Measurements from ENCODE around the gene NEMP1. TPM values are rescaled to one million over a fixed set of nuclear protein-coding genes. Genes with fewer than 3 reads are reported as not detected.

Gene NEMP1
- total and polyA plus RNA-seq, 2 of the 13 experiments (the other 11 are each of a cell fraction or from before 2014, with no cell fraction given): 11.4 to 12.9 TPM

- TF ChIP-seq, protein P1, sequence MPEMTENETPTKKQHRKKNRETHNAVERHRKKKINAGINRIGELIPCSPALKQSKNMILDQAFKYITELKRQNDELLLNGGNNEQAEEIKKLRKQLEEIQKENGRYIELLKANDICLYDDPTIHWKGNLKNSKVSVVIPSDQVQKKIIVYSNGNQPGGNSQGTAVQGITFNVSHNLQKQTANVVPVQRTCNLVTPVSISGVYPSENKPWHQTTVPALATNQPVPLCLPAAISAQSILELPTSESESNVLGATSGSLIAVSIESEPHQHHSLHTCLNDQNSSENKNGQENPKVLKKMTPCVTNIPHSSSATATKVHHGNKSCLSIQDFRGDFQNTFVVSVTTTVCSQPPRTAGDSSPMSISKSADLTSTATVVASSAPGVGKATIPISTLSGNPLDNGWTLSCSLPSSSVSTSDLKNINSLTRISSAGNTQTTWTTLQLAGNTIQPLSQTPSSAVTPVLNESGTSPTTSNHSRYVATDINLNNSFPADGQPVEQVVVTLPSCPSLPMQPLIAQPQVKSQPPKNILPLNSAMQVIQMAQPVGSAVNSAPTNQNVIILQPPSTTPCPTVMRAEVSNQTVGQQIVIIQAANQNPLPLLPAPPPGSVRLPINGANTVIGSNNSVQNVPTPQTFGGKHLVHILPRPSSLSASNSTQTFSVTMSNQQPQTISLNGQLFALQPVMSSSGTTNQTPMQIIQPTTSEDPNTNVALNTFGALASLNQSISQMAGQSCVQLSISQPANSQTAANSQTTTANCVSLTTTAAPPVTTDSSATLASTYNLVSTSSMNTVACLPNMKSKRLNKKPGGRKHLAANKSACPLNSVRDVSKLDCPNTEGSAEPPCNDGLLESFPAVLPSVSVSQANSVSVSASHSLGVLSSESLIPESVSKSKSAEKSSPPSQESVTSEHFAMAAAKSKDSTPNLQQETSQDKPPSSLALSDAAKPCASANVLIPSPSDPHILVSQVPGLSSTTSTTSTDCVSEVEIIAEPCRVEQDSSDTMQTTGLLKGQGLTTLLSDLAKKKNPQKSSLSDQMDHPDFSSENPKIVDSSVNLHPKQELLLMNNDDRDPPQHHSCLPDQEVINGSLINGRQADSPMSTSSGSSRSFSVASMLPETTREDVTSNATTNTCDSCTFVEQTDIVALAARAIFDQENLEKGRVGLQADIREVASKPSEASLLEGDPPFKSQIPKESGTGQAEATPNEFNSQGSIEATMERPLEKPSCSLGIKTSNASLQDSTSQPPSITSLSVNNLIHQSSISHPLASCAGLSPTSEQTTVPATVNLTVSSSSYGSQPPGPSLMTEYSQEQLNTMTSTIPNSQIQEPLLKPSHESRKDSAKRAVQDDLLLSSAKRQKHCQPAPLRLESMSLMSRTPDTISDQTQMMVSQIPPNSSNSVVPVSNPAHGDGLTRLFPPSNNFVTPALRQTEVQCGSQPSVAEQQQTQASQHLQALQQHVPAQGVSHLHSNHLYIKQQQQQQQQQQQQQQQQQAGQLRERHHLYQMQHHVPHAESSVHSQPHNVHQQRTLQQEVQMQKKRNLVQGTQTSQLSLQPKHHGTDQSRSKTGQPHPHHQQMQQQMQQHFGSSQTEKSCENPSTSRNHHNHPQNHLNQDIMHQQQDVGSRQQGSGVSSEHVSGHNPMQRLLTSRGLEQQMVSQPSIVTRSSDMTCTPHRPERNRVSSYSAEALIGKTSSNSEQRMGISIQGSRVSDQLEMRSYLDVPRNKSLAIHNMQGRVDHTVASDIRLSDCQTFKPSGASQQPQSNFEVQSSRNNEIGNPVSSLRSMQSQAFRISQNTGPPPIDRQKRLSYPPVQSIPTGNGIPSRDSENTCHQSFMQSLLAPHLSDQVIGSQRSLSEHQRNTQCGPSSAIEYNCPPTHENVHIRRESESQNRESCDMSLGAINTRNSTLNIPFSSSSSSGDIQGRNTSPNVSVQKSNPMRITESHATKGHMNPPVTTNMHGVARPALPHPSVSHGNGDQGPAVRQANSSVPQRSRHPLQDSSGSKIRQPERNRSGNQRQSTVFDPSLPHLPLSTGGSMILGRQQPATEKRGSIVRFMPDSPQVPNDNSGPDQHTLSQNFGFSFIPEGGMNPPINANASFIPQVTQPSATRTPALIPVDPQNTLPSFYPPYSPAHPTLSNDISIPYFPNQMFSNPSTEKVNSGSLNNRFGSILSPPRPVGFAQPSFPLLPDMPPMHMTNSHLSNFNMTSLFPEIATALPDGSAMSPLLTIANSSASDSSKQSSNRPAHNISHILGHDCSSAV (CRISPR knock-in tag; IDR thresholded peaks at IDR 0.05; ENCODE audit: borderline replicate concordance): no peak
- TF ChIP-seq RBFOX2 (IDR thresholded peaks at IDR 0.05; ENCODE audit: low read depth, low read length) (no peak), HDAC1 (CRISPR knock-in tag; IDR thresholded peaks at IDR 0.05) (peak; percentile 61; the same call in 1 of the 2 replicates), ZNF451 (CRISPR knock-in tag; IDR thresholded peaks at IDR 0.05) (no peak; the same call in 1 of the 2 replicates), HNF1A (IDR thresholded peaks at IDR 0.05; ENCODE audit: low read depth) (no peak), HNF1A (CRISPR knock-in tag; IDR thresholded peaks at IDR 0.05; ENCODE audit: borderline replicate concordance) (no peak; the same call in 1 of the 2 replicates), ZNF263 (CRISPR knock-in tag; IDR thresholded peaks at IDR 0.05) (peak; percentile 60; the same call in 1 of the 2 replicates), ZNF580 (CRISPR knock-in tag; IDR thresholded peaks at IDR 0.05; ENCODE audit: borderline replicate concordance, low read depth) (peak; percentile 48; the same call in 1 of the 2 replicates), BRCA1 (CRISPR knock-in tag; IDR thresholded peaks at IDR 0.05) (no peak; the same call in 1 of the 2 replicates), KAT7 (CRISPR knock-in tag; IDR thresholded peaks at IDR 0.05; ENCODE audit: borderline replicate concordance) (no peak), ISL2 (CRISPR knock-in tag; IDR thresholded peaks at IDR 0.05) (peak; percentile 66)
- TF ChIP-seq, protein P2, sequence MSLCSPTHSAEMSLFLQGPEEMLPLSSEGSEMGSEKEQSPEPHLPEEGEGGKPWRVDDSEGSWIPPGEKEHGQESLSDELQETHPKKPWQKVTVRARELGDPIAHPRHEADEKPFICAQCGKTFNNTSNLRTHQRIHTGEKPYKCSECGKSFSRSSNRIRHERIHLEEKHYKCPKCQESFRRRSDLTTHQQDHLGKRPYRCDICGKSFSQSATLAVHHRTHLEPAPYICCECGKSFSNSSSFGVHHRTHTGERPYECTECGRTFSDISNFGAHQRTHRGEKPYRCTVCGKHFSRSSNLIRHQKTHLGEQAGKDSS (CRISPR knock-in tag; IDR thresholded peaks at IDR 0.05; ENCODE audit: borderline replicate concordance, low read depth): no peak
Measured at GRCh38 chr12:57127101-57127725, 48.6 kb upstream of the NEMP1 start (continued).

All from HepG2 (cell line).